ENCODE data around the gene RPTOR. TPM values are rescaled to one million over a fixed set of nuclear protein-coding genes. Genes with fewer than 3 reads are reported as not detected.

RPTOR gene
- total and polyA plus RNA-seq, 2 donors (not counting 3 experiments of a cell fraction or from before 2014, with no cell fraction given) = 10.7 to 41.8 TPM

GRCh38 chr17:80876950-80877728 lies 332.5 kb downstream of the RPTOR start:
- no peaks in the 10 kb centered on the region for H3K9me3 ChIP-seq (replicated peaks; ENCODE audit: control insufficient read depth, insufficient read depth, low read length)
- no peak overlapping the region for H3K4me3 ChIP-seq (replicated peaks in 1 of 3; ENCODE audit: insufficient read depth in 1 of 3, low read depth in 1 of 3, low read length in 3 of 3)
- BruUV-seq (replicated peaks) = no TSS peak
- intact Hi-C loops (cut with micrococcal nuclease) (no loop called here), dilution Hi-C loops (cut with MboI; ENCODE audit: extremely low pct_ligation_motif_present, low sequenced_read_pairs) (no loop called here)
- TF ChIP-seq POLR2A (IDR thresholded peaks at IDR 0.05; ENCODE audit: low read depth, low read length) = no peak
- no peak for TF ChIP-seq FOS (IDR thresholded peaks at IDR 0.05; ENCODE audit: borderline replicate concordance, insufficient read depth, low read length)
- TF ChIP-seq GATA2 (IDR thresholded peaks at IDR 0.05; ENCODE audit: insufficient read depth, insufficient read length, low read depth, low read length) = no peak
- TF ChIP-seq, protein P1, sequence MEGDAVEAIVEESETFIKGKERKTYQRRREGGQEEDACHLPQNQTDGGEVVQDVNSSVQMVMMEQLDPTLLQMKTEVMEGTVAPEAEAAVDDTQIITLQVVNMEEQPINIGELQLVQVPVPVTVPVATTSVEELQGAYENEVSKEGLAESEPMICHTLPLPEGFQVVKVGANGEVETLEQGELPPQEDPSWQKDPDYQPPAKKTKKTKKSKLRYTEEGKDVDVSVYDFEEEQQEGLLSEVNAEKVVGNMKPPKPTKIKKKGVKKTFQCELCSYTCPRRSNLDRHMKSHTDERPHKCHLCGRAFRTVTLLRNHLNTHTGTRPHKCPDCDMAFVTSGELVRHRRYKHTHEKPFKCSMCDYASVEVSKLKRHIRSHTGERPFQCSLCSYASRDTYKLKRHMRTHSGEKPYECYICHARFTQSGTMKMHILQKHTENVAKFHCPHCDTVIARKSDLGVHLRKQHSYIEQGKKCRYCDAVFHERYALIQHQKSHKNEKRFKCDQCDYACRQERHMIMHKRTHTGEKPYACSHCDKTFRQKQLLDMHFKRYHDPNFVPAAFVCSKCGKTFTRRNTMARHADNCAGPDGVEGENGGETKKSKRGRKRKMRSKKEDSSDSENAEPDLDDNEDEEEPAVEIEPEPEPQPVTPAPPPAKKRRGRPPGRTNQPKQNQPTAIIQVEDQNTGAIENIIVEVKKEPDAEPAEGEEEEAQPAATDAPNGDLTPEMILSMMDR (IDR thresholded peaks at IDR 0.05; ENCODE audit: extremely low read depth in 1 of 2, insufficient read depth in 1 of 2, low read depth in 1 of 2, low read length in 2 of 2) = no peak
- no peak for TF ChIP-seq POLR2AphosphoS5 (IDR thresholded peaks at IDR 0.05; ENCODE audit: insufficient read depth, low read depth, low read length)
- no peak for TF ChIP-seq JUN (IDR thresholded peaks at IDR 0.05; ENCODE audit: borderline replicate concordance, insufficient read depth, insufficient read length, low read depth)
- no peak for TF ChIP-seq MYC (IDR thresholded peaks at IDR 0.05; ENCODE audit: low read depth, low read length)
- TF ChIP-seq, protein P2, sequence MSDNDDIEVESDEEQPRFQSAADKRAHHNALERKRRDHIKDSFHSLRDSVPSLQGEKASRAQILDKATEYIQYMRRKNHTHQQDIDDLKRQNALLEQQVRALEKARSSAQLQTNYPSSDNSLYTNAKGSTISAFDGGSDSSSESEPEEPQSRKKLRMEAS (IDR thresholded peaks at IDR 0.05; ENCODE audit: insufficient read depth, insufficient read length) = no peak
- TF ChIP-seq EZH2 (IDR thresholded peaks at IDR 0.05; ENCODE audit: borderline replicate concordance, low read depth, low read length, severe bottlenecking) = no peak
- H3K27me3 ChIP-seq (ENCODE audit: control insufficient read depth in 2 of 2, insufficient read depth in 2 of 2, low read length in 2 of 2) = no peaks in the 10 kb centered on the region
- no peaks in the 10 kb centered on the region for H3K4me1 ChIP-seq (ENCODE audit: control insufficient read depth, extremely low read depth, insufficient read depth, low read length)
- H3K79me2 ChIP-seq (ENCODE audit: control insufficient read depth, insufficient read depth, low read length) = no peaks in the 10 kb centered on the region
- no peak overlapping the region for H2AFZ ChIP-seq (ENCODE audit: low read depth, low read length)
- ChIA-PET POLR2A (no interaction called here), CTCF (interaction anchor here (1.0 kb wide), 1 partner anchor 22 kb away, joined by 3 read pairs; no protein-coding TSS in a partner anchor)
- no peak overlapping the region for H3K4me2 ChIP-seq (ENCODE audit: insufficient read depth, low read length)
- no peaks in the 10 kb centered on the region for H4K20me1 ChIP-seq (replicated peaks; ENCODE audit: control insufficient read depth, extremely low read depth, insufficient read depth, low read length)
- FAIRE-seq (no peak), DNase-seq (ENCODE audit: low read depth, low spot score) (no peak)
- no peaks in the 10 kb centered on the region for H3K9me1 ChIP-seq (replicated peaks; ENCODE audit: control insufficient read depth, extremely low read depth, insufficient read depth, low read length)
- no peak overlapping the region for H3K27ac ChIP-seq (ENCODE audit: insufficient read depth, low read depth, low read length)
- no peak overlapping the region for H3K9ac ChIP-seq (replicated peaks; ENCODE audit: extremely low read depth, insufficient read depth, low read length)
- H3K36me3 ChIP-seq (ENCODE audit: control insufficient read depth in 2 of 2, extremely low read depth in 1 of 2, insufficient read depth in 2 of 2, low read length in 2 of 2) = peaks cover 0 to 5% of the 10 kb centered on the region in 2 experiments

Measured in endothelial cell of umbilical vein (primary cell).